CD4-positive, alpha-beta memory T cell (primary cell): ENCODE measurements around the gene FSTL4. TPM values are rescaled to one million over a fixed set of nuclear protein-coding genes. Genes with fewer than 3 reads are reported as not detected.
"Not testable (repeated sequence)": the region's sequence is repeated elsewhere in the genome, so short reads cannot be mapped to it uniquely, and the experiment has no call there.

Experiments
- CTCF ChIA-PET: fragments of 350-600 bp; sonication (Branson Sonifier 250); formaldehyde crosslinking; loops from one replicate; lab custom pipeline; 2021; ENCODE audit warnings: inconsistent platforms; ENCODE audit not compliant: partially characterized antibody; lab: Charles Lee
- POLR2A ChIA-PET: fragments of 350-600 bp; sonication (Branson Sonifier 250); formaldehyde crosslinking; loops from one replicate; lab custom pipeline; 2021; ENCODE audit not compliant: partially characterized antibody; lab: Charles Lee
- DNase-seq, 5 donors: peaks; one replicate each; pipeline versions ENCODE4 v3.0.0 to v3.0.0-alpha.2; 2020 to 2022; ENCODE audit warnings: mixed read lengths in 1 of 5
- H3K27ac ChIP-seq: one replicate; pipeline ENCODE4 v1.7.0; 2013; ENCODE audit warnings: low read depth, low read length
- H3K27me3 ChIP-seq: 2 replicates; pipeline ENCODE4 v1.7.0; 2013; ENCODE audit warnings: mild to moderate bottlenecking, low read length, moderate library complexity; ENCODE audit not compliant: insufficient read depth
- H3K36me3 ChIP-seq: 2 replicates; pipeline ENCODE4 v1.7.0; 2013; ENCODE audit warnings: mild to moderate bottlenecking, low read length, moderate library complexity; ENCODE audit not compliant: insufficient read depth
- H3K4me1 ChIP-seq: 2 replicates; pipeline ENCODE4 v1.7.0; 2013; ENCODE audit warnings: mild to moderate bottlenecking, low read length, moderate library complexity; ENCODE audit not compliant: insufficient read depth
- H3K4me3 ChIP-seq, 2 donors: one replicate each; pipeline ENCODE4 v1.7.0; 2013; ENCODE audit warnings: low read length in 2 of 2, mild to moderate bottlenecking in 1 of 2
- H3K9me3 ChIP-seq, 2 donors: one replicate each; pipeline ENCODE4 v1.7.0; 2013; ENCODE audit warnings: low read length in 2 of 2, control low read depth in 1 of 2; ENCODE audit not compliant: control insufficient read depth in 1 of 2
- H3K27ac Mint-ChIP-seq, 7 donors: one replicate each; pipeline ENCODE4 v1.8.0; 2020 to 2021; ENCODE audit warnings: mixed read lengths in 7 of 7, mild to moderate bottlenecking in 6 of 7, inconsistent platforms in 3 of 7, moderate library complexity in 3 of 7
- H3K27me3 Mint-ChIP-seq, 2 donors: one replicate each; pipeline ENCODE4 v1.8.0; 2020 to 2021; ENCODE audit warnings: mixed read lengths in 2 of 2
- H3K36me3 Mint-ChIP-seq, 2 donors: one replicate each; pipeline ENCODE4 v1.8.0; 2020 to 2021; ENCODE audit warnings: mixed read lengths in 2 of 2, inconsistent platforms in 1 of 2, mild to moderate bottlenecking in 1 of 2
- H3K4me1 Mint-ChIP-seq, 4 donors: one replicate each; pipeline ENCODE4 v1.8.0; 2020 to 2021; ENCODE audit warnings: mixed read lengths in 4 of 4, mild to moderate bottlenecking in 1 of 4
- H3K4me3 Mint-ChIP-seq, 8 donors: one replicate each; pipeline ENCODE4 v1.8.0; 2020 to 2021; ENCODE audit warnings: mixed read lengths in 8 of 8, mild to moderate bottlenecking in 7 of 8, moderate library complexity in 6 of 8, inconsistent platforms in 3 of 8
- H3K9me3 Mint-ChIP-seq, 8 donors: one replicate each; pipeline ENCODE4 v1.8.0; 2020 to 2021; ENCODE audit warnings: mixed read lengths in 8 of 8, mild to moderate bottlenecking in 5 of 8, inconsistent platforms in 3 of 8, moderate library complexity in 1 of 8
- intact Hi-C: fragments of 100-400 bp; cut with micrococcal nuclease; formaldehyde crosslinking; loops from one replicate; pipeline ENCODE4 v1.15.1; 2023
- polyA plus RNA-seq, 2 donors: library from polyadenylated mRNA; unstranded; fragments of 300-500 nt; fragmentation: Illumina TruSeq; gene quantifications; one replicate each; pipeline ENCODE4 v1.2.3, GENCODE V29; 2021
- total RNA-seq, 2 experiments: library from RNA; stranded (reverse); gene quantifications; one replicate each; pipeline ENCODE4 v1.2.3, GENCODE V29; 2021

Gene FSTL4
- total and polyA plus RNA-seq, 4 experiments from 2014 or later = not detected

DNA sequence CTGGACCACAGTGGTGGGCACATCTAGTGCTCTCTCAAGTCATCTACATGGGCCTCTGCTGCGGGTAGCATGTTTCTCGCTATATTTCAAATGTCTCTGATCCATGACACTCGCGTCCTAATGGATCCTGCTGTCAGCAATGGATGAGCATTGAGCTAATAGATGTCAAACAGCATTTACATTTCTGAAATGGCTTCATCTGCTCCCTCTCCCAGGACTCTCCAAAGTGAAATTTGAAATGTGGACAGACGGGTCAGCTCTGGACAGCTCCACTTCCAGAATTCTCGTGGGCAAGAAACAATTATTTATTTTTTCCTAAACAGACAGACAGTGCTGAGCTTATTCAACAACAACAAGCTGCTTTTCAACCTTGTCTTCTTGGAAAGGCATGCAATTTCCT lies 58.1 kb downstream of the FSTL4 start:
- Mint-ChIP-seq H3K4me3 (no peak overlapping the region), H3K27ac (no peak overlapping the region), H3K27me3 (peaks cover 25 to 34% of the 10 kb centered on the region in 2 donors), H3K4me1 (no peaks in the 10 kb centered on the region), H3K36me3 (no peaks in the 10 kb centered on the region), H3K9me3 (no peaks in the 10 kb centered on the region)
- no peaks in the 10 kb centered on the region for H3K36me3 ChIP-seq
- H3K9me3 ChIP-seq = no peaks in the 10 kb centered on the region
- H3K27me3 ChIP-seq = peaks cover 6% of the 10 kb centered on the region
- intact Hi-C loops = no loop called here
- no peaks in the 10 kb centered on the region for H3K4me1 ChIP-seq
- no peak for DNase-seq
- POLR2A ChIA-PET = no interaction called here
- no peak overlapping the region for H3K27ac ChIP-seq
- CTCF ChIA-PET = interaction anchor here (0.6 to 1.4 kb wide), 3 partner anchors 10 to 610 kb away, joined by 3 read pairs; no protein-coding TSS in a partner anchor
- no peak overlapping the region for H3K4me3 ChIP-seq

DNA sequence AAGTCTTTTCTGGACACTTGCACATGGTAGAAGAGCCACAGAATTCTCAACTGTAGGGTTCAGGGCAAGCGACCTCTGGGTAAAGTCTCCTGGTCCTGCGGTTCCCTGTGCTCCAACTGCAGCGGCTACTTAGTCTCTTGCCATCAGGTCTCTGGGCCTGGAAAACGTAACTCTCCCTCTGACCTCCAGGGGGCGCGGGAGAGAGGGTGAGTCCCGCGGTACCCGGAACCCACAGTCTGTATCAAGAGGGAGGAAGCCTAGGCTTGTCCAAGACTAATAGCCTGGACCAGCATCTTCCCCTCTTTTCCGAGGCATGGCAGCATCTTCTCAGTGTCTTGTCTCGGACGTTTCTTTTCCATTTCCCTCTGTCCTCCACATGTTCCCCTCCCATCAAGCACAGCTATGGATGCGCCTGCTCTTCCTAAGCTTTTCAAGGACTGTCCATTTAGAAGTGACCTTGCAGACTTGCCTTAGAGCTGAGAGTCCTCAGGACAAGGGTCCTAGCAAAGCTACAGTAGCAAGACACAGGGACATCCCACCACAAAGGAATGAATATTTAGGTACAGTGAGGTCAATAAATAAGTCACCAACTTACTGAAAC lies 59.3 kb downstream of the FSTL4 start:
- Histone ChIP-seq H3K9me3 (no peaks in the 10 kb centered on the region), H3K27me3 (peaks cover 6% of the 10 kb centered on the region), H3K36me3 (no peaks in the 10 kb centered on the region), H3K4me1 (no peaks in the 10 kb centered on the region), H3K4me3 (no peak overlapping the region), H3K27ac (no peak overlapping the region)
- Mint-ChIP-seq H3K27ac (no peak overlapping the region), H3K4me1 (no peaks in the 10 kb centered on the region), H3K4me3 (no peak overlapping the region), H3K36me3 (no peaks in the 10 kb centered on the region), H3K27me3 (peaks cover 18 to 30% of the 10 kb centered on the region in 2 donors), H3K9me3 (peaks cover 0 to under 1% (median 0%) of the 10 kb centered on the region in 8 donors)
- intact Hi-C loops = no loop called here
- peak in 4 of 5 donors; percentile 26 to 34 (median 29) for DNase-seq
- ChIA-PET POLR2A (interaction anchor here (0.6 kb wide), 1 partner anchor 25 kb away, joined by 3 read pairs; no protein-coding TSS in a partner anchor), CTCF (interaction anchor here (0.7 to 1.7 kb wide), 9 partner anchors 8 to 316 kb away, joined by 3 to 11 read pairs (median 4); no protein-coding TSS in a partner anchor)

GRCh38 chr5:133546500-133546899 lies 65.8 kb downstream of the FSTL4 start:
- Mint-ChIP-seq H3K4me1 (no peaks in the 10 kb centered on the region), H3K4me3 (no peak overlapping the region), H3K27ac (no peak overlapping the region), H3K27me3 (peaks cover 11 to 23% of the 10 kb centered on the region in 2 donors), H3K9me3 (peaks cover 0 to 14% (median 2%) of the 10 kb centered on the region in 8 donors), H3K36me3 (no peaks in the 10 kb centered on the region)
- Histone ChIP-seq H3K9me3 (no peaks in the 10 kb centered on the region), H3K27ac (no peak overlapping the region), H3K27me3 (peaks cover 2% of the 10 kb centered on the region), H3K4me3 (no peak overlapping the region), H3K36me3 (no peaks in the 10 kb centered on the region), H3K4me1 (no peaks in the 10 kb centered on the region)
- intact Hi-C loops = no loop called here
- ChIA-PET CTCF (no interaction called here), POLR2A (no interaction called here)
- DNase-seq = no peak

DNA sequence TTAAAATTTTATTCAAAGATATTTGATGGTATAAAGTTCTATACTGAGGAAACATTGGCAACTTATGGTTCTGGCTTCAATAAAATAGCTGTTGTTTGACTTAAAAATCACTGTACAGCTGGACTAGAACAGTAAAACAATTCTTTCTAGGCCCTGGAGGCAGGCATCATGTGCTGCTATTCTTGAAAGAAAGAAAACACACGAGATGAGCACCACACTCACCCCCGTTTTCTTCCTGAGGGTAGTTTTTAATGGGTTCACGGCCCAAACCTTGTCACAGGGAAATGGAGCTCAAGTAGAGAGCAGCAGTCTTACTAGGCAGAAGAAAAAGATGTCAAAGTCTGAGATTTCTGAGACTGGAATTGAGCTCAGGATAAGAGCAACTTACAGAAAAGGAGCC lies 68.0 kb downstream of the FSTL4 start:
- POLR2A ChIA-PET = no interaction called here
- peaks cover 11 to 18% of the 10 kb centered on the region in 2 donors for H3K27me3 Mint-ChIP-seq

GRCh38 chr5:133539818-133540217 lies 72.5 kb downstream of the FSTL4 start:
- H3K4me1 Mint-ChIP-seq = no peaks in the 10 kb centered on the region
- no peak overlapping the region for H3K4me3 ChIP-seq
- H3K9me3 ChIP-seq = no peaks in the 10 kb centered on the region
- H3K4me1 ChIP-seq = no peaks in the 10 kb centered on the region
- intact Hi-C loops = no loop called here
- no peaks in the 10 kb centered on the region for H3K36me3 ChIP-seq
- DNase-seq = no peak
- H3K4me3 Mint-ChIP-seq = no peak overlapping the region
- H3K27me3 Mint-ChIP-seq = peaks cover 18 to 24% of the 10 kb centered on the region in 2 donors
- ChIA-PET CTCF (no interaction called here), POLR2A (no interaction called here)
- no peaks in the 10 kb centered on the region for H3K27me3 ChIP-seq
- H3K36me3 Mint-ChIP-seq = no peaks in the 10 kb centered on the region
- no peaks in the 10 kb centered on the region for H3K9me3 Mint-ChIP-seq
- H3K27ac ChIP-seq = no peak overlapping the region
- H3K27ac Mint-ChIP-seq = no peak overlapping the region

More for the DNA sequence above, 68.0 kb downstream of the FSTL4 start:
- H3K4me3 ChIP-seq = no peak overlapping the region
- H3K36me3 ChIP-seq = no peaks in the 10 kb centered on the region
- no peaks in the 10 kb centered on the region for H3K27me3 ChIP-seq
- CTCF ChIA-PET = interaction anchor here (1.1 to 1.7 kb wide), 2 partner anchors 9 to 120 kb away, joined by 4 to 11 read pairs; no protein-coding TSS in a partner anchor
- H3K9me3 ChIP-seq = no peaks in the 10 kb centered on the region
- Mint-ChIP-seq H3K36me3 (no peaks in the 10 kb centered on the region), H3K4me3 (peak overlapping the region in 1 of 8 donors; percentile 11), H3K9me3 (peaks cover 0 to 14% (median 2%) of the 10 kb centered on the region in 8 donors), H3K4me1 (no peaks in the 10 kb centered on the region), H3K27ac (no peak overlapping the region)
- H3K27ac ChIP-seq = no peak overlapping the region
- no peak for DNase-seq
- intact Hi-C loops = no loop called here
- no peaks in the 10 kb centered on the region for H3K4me1 ChIP-seq

DNA sequence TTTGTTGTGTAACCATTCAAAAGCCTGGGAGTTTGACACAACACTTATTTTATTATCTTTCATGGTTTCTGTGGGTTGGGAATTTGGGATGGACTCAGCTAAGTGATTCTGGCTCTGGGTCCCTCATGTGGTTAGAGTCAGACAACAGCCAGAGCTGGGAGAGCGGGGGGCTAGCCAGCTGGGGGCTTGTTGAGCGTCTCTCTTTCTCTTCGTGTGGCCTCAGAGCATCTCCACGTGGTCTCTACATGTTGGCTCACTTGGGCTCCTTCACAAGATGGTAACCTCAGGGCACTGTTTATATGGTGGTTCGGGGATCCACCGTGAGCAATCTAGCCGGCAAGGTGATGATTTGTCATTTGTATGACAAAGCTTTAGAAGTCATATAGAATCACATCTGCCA lies 73.6 kb downstream of the FSTL4 start:
- CTCF ChIA-PET = interaction anchor here (1.0 kb wide), 1 partner anchor 14 kb away, joined by 3 read pairs; no protein-coding TSS in a partner anchor
- Mint-ChIP-seq H3K36me3 (no peaks in the 10 kb centered on the region), H3K4me3 (no peak overlapping the region), H3K9me3 (no peaks in the 10 kb centered on the region), H3K4me1 (no peaks in the 10 kb centered on the region), H3K27me3 (peaks cover 18 to 22% of the 10 kb centered on the region in 2 donors), H3K27ac (no peak overlapping the region)
- Histone ChIP-seq H3K36me3 (no peaks in the 10 kb centered on the region), H3K27me3 (no peaks in the 10 kb centered on the region), H3K9me3 (no peaks in the 10 kb centered on the region), H3K4me3 (no peak overlapping the region), H3K27ac (no peak overlapping the region), H3K4me1 (no peaks in the 10 kb centered on the region)
- POLR2A ChIA-PET = no interaction called here
- no peak for DNase-seq
- intact Hi-C loops = no loop called here

DNA sequence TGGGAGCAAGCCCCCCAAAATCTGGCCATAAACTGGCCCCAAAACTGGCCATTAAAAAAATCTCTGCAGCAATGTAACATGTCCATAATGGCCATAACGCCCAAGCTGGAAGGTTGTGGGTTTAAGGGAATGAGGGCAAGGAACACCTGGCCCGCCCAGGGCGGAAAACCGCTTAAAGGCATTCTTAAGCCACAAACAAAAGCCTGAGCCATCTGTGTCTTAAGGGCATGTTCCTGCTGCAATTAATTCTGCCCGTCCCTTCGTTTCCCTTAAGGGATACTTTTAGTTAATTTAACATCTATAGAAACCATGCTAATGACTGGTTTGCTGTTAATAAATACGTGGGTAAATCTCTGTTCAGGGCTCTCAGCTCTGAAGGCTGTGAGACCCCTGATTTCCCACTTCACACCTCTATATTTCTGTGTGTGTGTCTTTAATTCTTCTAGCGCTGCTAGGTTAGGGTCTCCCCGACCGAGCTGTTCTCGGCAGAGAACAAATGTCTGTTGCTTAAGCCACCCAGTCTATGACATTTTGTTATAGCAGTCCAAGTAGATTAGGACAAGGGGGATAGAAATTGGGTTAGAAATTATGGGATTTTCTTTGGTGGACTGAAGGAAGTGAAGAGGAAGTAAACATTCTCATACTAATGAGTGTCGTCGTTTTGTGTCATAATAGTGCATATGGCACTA lies 77.0 kb downstream of the FSTL4 start:
- intact Hi-C loops, H3K9me3 ChIP-seq, H3K27me3 ChIP-seq, H3K27ac Mint-ChIP-seq, H3K4me3 ChIP-seq, CTCF ChIA-PET, H3K4me1 ChIP-seq, H3K4me3 Mint-ChIP-seq, H3K4me1 Mint-ChIP-seq, H3K36me3 ChIP-seq, POLR2A ChIA-PET, H3K9me3 Mint-ChIP-seq, DNase-seq, H3K36me3 Mint-ChIP-seq, H3K27ac ChIP-seq: not testable (repeated sequence)
- peaks cover 12 to 16% of the 10 kb centered on the region in 2 donors for H3K27me3 Mint-ChIP-seq
